Measurements from ENCODE around the gene KCTD13.

- TF ChIP-seq POLR2A (IDR thresholded peaks at IDR 0.05; ENCODE audit: low read length) (no peak), GATA1 (IDR thresholded peaks at IDR 0.05; ENCODE audit: low read depth, low read length) (no peak)
These were observed 57.5 kb downstream of the KCTD13 start for GRCh38 chr16:29868396-29869009.
